Fibroblast of lung (primary cell): ENCODE data around the gene SPATA2.

ENCODE experiments used
- CTCF ChIP-seq, 2 donors: IDR thresholded peaks in 1 of 2; conservative IDR thresholded peaks in 1 of 2; 1 replicate in 1 of 2; 2 replicates in 1 of 2; pipeline ENCODE4 v1.5.1; 2011 to 2012; ENCODE audit warnings: low read length in 2 of 2, control low read depth in 1 of 2, inconsistent platforms in 1 of 2, low read depth in 1 of 2, mild to moderate bottlenecking in 1 of 2
- EZH2 ChIP-seq: IDR thresholded peaks from 2 replicates; pipeline ENCODE4 v1.5.1; 2012; ENCODE audit warnings: low read length, control low read depth, mild to moderate bottlenecking; ENCODE audit errors: missing control alignments

GRCh38 chr20:49919009-49919408, 3.7 kb upstream of the SPATA2 start:
- no peak for TF ChIP-seq CTCF (conservative IDR thresholded peaks at IDR 0.05 in 1 of 2, IDR thresholded peaks at IDR 0.05 in 1 of 2; ENCODE audit: low read depth in 1 of 2, low read length in 2 of 2)
- no peak for TF ChIP-seq EZH2
